ENCODE measurements around the gene ELL.

DNA sequence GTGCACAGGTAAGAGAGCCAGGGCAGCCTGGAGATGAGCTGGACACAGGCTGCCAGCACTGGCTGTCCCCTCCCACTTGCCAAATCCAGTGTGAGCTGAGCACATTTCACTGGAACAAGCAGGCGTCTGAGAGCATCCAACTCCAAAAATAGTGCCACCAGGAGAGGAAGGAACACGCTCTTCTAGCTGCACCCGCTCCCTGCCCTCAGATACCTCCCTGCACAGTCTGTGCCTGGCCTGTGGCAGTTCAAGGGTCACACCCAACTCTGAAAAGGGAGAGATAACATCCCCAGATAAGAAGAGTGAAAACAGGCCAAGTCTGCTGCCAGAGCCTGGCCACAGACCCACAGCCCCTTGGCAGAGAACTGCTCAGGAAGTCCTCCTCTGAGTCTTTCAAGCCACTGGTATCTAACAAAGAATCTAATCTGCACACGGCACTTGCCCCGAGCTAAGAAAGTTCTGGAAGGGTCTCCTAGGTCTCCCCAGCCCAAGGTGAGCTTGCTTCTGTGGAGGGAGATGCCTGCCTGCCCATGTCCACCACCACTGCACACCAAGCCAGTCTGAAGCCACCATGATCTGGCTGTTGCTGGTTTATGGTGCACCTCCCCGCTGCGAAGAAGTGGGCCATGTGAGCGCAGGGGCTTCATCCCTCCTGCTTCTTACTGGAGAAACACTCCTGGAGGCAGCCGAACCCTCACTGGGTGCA is 14.7 kb downstream of the ELL start:
- TF ChIP-seq, protein P1, sequence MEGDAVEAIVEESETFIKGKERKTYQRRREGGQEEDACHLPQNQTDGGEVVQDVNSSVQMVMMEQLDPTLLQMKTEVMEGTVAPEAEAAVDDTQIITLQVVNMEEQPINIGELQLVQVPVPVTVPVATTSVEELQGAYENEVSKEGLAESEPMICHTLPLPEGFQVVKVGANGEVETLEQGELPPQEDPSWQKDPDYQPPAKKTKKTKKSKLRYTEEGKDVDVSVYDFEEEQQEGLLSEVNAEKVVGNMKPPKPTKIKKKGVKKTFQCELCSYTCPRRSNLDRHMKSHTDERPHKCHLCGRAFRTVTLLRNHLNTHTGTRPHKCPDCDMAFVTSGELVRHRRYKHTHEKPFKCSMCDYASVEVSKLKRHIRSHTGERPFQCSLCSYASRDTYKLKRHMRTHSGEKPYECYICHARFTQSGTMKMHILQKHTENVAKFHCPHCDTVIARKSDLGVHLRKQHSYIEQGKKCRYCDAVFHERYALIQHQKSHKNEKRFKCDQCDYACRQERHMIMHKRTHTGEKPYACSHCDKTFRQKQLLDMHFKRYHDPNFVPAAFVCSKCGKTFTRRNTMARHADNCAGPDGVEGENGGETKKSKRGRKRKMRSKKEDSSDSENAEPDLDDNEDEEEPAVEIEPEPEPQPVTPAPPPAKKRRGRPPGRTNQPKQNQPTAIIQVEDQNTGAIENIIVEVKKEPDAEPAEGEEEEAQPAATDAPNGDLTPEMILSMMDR (IDR thresholded peaks at IDR 0.05; ENCODE audit: insufficient read depth, low read length) = no peak
- no peak for TF ChIP-seq GABPA (IDR thresholded peaks at IDR 0.05; ENCODE audit: low read depth)

Data from HL-60 (cell line).